Right forelimb (tissue), 1 donor: ENCODE data around the gene FGFR3.
"Not testable (repeated sequence)": the region's sequence is repeated elsewhere in the genome, so short reads cannot be mapped to it uniquely, and the experiment has no call there.

Source experiments
- DNase-seq: peaks from one replicate; pipeline ENCODE4 v3.0.0-alpha.2; 2018

FGFR3 gene

DNA sequence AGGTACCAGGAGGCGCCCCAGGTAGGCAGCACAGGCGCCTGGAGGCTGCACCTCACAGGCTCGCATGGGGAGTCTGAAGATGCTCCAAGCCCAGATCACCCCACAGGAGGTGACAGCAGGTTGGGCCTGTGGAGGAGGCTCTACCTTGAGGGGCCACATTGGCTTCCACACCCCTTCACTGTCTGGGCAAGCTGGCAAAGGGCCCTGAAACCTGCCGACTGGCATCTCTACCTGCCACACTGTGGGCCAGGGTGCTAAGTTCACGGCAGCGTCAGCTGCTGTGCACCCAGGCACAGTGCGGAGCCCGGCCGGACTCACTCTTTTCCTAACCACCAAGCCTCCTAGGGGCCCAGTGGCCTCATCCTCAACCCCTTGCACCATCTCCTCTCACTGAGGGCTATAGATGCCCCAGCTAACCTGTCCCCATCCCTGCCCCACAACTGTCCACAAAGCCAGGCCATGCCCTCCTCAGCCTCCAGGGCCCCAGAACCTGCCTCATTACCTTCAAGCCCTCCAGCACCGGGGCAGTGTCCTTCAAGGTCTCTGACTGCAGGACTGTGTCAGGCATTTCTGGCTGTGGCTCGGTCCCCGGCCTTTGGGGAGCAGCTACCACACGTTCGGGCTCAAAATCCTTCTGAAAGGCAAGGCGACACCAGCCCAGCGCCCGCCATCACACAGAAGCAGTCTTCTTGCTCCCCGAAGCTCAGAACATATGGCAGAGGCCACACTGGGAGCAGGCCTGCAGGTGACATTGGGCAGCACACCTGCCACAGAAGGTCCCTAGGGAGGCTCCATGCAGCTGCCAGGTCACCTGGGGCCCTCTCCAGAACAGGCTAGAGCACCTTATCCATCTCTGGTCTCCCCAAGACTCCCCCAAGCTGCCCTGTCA lies 28.8 kb downstream of the FGFR3 start:
- DNase-seq = peak; percentile 37

DNA sequence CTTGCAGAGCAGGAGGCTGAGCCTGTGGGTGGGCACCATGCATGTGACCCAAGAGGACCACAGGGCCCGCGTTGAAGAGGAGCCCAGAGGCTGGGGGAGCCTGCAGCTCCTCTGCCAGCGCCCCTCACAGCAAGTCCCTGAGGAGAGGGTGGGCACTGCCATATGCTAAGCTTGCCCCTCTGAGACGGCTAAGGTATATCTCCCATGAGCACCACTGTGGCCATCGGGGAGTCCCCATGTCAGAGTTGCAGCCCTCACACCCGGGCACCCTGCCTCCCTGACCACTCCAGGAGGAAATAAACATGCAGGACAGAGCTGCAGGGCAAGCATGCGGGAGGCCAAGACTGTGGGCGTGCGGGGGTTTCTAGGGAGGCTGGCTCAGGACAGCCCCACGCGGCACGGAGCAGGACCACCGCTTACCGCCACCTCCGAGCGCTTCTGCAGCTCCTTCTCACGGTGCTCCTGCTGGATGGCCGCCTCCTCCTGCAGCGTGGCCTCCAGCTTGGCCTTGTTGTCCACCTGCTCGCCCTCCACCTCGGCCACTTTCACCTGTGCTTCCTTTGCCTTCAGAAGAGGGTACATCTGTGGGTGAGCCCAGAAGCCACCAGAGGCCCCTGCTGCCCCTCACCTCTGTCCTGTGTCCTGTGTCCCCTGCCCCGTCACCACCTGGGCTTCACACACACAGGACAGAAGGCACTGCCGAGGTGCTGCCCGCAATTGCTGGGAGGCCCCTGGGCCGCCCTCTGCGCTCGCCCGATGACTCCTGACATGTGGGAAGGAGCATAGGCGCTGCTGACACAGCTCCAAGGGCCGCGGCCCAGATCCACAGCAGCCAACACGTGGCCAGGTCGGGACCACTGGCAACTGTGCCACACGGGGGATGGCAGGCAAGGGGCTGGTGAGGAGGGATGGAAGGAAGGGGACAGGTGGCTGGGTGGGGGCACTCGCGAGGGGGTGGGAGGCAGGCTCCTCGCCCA lies 29.8 kb downstream of the FGFR3 start:
- peak; percentile 41 for DNase-seq

DNA sequence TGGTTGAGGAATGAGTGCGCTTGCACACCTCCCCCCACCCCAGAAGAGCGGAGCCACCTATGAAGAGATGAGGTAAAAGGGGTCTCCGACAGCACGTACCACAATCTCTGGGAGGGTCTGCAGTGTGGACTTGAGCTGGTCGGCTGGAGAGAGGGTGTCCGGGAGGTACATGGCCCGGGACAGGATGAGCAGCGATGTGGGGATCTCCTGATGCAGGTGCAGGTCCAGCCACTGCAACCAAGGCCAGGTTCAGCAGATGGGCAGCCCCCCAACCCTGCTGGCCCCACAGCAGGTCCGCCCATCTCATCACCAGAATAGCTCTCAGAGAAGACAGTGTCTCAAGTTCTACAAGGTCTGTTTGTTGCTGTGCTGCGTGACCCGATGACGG lies 30.4 kb downstream of the FGFR3 start:
- peak; percentile 28 for DNase-seq

DNA sequence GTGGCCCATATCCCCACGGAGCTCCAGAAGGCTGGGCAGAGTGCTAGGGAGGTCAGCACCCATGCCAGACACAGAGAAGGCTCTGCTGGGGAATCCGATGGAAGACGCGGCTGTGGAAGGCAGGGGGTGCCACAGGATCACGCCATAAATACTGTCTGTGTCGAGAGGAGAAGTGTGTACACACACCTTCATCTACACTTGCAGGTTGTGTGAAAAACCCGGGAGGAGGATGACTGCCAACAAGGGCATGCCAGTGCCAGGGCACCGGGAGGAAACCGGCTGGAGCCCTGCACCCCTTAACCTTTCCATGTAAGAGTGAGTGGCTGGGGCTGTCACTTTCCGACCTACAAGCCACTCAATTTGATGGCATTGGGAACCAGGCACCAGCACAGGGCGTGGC lies 31.7 kb downstream of the FGFR3 start:
- peak; percentile 32 for DNase-seq

DNA sequence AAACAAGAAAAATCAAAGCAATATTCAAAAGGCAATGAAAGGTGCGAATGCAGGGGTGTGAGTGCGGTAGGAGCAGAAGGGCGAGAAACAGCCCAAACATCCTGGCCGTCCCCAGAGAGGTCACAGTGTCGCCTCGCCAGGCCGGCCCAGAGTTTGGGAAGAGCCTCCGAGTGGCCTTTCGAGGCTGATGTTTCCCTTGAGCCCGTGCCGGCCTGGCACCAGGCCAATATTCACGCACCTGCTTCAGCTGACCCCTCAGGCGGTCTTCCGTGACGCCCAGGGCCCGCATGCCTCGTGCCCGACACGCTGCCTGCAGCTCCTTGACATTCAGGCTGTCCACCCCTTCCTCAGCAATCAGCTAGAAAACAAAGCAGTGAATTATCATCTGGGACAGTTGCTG lies 32.2 kb downstream of the FGFR3 start:
- peak; percentile 33 for DNase-seq

DNA sequence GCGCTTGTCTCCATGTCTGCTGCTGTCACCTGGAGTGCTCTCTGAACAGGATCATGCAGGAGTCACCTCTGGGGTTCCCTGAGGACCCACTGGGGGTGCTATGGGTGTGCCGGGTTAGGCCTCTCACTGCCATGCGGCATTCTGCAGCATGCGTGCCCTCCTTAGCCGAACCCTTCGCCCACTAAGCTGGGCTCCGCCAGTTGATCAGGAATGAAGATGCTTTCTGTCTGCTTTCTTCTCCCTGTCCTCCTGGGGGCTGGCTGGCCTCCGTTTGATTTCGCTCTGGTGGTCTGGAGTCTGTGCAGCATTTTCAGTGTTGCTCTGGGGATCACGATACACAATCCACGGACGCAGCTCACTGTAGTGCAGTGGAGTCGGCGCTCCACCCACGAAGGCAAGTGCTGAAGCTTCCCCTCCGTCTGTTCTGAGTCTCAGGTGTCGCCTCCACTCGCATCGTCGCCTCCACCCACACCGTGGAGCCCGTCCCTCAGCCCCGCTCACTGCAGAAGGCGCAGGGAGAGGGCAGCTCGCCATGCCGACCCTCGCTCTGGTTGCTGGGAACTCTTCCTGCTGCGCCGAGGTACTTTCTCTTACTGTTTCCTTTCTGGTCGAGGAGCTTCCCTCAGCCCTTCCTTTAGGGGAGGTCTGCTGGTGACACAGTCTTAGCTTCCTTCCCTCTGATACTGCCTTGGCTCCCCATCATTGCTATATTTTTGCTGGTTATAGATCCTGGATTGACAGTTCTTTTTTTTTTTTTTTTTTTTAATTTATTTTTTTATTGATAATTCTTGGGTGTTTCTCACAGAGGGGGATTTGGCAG lies 33.6 kb downstream of the FGFR3 start:
- DNase-seq = peak; percentile 32

DNA sequence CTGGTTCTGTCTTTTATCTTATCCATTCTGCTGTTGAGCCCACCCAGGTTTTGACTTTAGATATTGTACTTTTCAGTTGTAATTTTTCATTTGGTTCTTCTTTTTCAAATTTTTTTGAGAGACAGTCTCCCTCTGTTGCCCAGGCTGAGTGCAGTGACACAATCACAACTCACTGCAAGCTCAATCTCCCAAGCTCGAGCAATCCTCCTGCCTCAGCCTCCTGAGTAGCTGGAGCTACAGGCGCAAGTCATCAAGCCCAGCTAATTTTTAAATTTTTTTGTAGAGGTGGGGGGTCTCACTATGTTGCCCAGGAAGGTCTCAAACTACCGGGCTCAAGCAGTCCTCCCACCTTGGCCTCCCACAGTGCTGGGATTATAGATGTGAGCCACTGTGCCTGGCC lies 37.1 kb downstream of the FGFR3 start:
- DNase-seq = no peak

DNA sequence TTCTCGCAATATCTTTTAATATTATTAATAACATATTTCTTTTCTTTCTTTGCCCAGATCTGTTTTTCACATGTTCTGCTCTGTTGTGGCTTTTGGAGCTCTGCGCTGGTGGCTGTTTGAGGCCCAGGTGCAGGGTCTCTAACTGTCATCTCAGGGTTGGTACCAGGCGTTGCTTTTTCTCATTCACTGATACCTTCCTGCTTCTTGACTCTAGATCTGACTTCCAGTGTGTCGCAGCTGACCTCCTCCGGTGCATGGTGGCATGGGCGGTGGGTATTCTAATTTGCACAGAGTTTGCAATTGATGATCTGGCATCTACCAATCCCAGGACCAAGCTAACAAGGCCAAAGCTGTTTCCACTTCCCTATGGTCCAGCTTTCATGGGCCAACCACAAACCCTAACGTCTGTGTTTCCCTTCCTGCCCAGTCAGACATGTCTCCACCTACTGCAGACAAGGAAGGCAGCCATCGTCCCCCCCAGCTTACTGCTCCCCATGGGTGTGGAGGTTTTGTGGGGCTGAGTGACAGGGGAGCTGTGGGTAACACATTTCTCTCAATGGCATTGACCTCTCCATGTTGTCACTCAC lies 37.6 kb downstream of the FGFR3 start:
- no peak for DNase-seq

DNA sequence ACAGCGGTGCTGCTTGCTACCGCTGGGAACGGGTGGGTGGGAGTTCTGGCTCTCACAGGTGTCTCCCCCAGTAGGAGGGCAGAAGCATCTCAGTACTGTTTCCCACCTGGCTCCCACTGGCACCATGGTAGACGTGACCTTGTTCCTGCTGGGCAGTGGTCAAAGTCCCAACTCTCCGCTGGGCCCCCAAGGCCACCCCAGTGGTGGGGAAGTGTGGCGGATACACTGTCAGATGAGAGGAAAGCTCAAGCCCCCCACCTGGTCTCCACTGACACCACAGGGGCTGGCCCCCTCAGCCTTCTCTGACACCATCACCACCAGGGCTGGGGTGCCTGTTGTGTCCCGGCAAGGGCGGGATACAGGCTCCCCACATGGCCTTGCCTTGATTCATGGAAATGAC lies 38.2 kb downstream of the FGFR3 start:
- no peak for DNase-seq

DNA sequence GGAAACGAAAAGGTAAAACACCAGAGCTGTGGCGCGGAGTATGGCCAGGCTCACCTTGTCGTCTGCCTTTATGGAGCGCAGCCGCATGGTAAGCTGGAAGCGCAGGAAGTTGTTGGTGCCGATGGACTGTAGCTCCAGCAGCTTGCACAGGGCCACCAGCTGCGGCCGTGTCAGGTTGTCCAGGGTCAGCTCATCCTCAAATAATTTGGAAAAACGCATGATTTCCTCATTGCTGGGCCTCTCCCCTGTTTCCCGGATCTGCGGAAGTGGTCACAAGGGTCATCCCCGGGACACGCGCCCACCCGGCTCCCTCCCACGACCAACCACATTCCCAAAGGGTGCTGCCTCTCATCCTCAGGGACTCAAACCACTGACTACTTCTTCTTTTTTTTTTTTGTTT lies 39.6 kb downstream of the FGFR3 start:
- DNase-seq = no peak

DNA sequence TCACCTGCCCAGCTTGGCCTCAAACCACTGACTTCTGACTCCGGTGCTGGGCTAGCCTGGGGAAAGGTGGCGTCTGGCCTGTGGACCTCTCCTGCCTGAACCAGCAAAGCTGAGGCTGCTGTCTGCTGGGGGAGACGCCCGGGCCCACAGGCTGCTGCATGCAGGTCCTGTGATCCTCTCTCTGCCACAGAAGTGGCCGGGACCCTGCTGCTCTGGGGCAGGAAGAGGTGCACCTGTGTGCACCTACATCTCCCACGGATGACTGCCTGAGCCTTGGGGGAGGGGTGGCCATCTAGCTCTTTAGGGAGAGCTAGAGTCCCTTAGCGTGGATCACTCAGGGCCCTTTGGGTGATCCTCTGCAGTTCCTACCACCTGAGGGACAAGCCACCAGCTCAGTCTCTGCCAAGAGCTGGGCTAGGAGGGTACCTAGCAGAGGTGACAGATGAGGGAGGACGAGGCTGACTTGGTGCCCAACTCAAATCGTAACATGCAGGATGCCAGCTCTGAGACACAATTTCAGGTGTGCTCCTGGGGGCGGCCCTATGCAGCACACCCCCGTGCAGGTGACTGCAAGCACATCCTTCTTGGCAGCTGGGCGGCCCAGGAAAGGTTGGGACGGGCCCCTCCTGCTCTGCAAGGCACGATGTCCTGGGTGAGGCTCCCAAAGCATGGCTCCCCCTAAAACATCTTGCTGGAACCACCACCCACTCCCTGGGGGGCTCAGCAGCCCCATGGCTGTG lies 40.4 kb downstream of the FGFR3 start:
- no peak for DNase-seq

DNA sequence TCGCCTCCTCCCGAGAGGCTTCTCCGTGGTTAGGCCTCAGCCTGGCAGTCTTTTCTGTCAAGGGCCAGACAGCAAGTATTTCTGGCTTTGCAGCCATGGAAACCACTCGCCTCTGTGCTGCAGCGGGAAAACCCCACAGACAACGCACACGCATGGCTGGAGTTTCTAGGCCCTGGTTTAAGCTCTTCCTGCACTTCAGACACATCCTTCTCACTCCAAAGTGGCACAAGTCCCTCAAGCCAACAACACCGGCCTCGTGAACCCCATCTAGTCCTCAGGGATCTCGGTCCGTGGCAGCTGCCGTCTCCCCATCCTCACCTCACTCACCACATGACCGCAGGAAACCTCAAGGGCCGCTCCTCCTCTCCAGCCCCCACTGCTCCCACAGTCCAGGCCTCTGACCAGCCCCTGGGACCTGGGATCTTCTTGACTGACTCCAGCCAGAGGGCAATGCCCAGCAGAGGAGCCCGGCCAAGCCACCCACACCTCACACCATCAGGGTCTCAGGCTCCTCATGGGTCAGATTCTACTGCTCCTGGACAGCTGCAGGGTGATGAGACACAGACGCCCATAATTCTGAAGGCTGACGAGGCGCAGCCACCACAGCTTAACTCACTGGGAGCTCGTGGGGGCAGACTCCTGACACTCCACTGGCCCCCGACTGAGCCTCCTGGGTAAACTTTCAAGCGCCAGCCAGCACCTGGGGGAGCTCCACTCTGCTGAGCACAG lies 41.1 kb downstream of the FGFR3 start:
- DNase-seq = no peak

DNA sequence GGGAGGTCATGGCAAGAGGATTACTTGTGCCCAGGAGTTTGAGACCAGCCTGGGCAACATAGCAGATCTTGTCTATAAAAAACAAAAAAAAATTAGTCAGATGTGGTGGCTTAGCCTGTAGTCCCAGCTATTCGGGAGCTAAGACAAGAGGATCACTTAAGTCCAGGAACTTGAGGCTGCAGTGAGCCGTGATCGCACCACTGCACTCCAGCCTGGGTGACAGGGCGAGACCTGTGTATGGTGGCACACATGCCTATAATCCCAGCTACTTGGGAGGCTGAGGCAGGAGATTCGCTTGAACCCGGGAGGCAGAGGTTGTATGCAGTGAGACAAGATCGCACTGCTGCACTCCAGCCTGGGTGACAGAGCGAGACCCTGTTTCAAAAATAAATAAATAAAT lies 42.7 kb downstream of the FGFR3 start:
- DNase-seq = not testable (repeated sequence)

DNA sequence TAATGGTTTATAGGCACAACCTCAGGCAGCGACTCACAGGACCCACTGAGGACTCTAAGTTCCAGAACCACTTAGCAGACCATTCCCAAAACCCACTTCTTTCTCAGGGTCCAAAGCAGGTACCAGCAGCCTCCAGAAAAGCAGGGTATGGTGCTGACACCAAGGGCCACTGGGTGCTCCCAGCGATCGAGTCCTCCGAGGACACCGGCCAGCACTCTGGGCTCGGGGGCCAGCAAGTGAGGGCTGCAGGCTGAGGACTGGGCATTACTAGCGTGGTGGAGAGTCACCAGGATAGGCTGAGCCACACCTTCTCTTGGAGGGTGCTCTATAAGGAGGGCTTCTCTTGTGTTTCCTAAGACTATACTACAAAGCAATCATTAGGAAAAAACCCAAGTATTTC lies 43.6 kb downstream of the FGFR3 start:
- DNase-seq = no peak

DNA sequence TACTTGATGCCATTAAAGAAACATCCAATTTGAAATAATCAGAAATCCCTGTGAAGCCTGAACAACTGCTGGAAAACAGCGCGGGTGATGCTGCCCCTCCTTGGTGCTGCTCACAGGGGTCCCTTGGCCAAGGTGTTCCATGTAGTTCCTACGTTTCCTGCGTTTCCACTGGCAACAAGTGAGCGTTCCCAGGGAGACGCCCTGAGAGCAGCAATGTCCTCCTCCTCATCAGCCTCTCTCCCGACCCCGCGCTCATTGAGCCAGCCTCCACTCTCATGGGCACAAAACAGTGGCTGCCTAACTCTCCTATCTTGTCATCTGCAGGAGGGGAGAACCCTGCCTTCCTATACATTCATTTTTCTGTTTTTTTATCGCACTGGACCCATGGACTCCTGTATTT lies 44.0 kb downstream of the FGFR3 start:
- no peak for DNase-seq

DNA sequence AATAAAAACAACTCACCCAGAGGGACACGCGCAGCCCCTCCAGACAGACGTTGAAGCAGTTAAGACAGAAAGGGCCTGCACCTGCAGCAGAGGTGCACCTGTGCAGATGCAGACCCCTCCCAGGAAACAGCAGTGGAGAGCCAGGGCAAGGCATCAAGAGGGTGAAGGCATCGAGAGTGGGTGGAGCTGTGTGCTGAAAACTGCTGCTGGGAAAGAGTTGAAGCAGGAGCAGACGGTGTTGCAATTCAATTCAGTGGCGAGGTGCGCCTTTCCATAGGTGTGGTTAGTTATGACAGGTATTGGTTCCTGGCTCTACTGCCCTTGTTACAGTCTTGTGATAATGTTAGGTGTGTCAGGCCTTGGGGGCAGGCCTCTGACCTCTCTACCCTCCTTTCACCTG lies 46.2 kb downstream of the FGFR3 start:
- DNase-seq = no peak

DNA sequence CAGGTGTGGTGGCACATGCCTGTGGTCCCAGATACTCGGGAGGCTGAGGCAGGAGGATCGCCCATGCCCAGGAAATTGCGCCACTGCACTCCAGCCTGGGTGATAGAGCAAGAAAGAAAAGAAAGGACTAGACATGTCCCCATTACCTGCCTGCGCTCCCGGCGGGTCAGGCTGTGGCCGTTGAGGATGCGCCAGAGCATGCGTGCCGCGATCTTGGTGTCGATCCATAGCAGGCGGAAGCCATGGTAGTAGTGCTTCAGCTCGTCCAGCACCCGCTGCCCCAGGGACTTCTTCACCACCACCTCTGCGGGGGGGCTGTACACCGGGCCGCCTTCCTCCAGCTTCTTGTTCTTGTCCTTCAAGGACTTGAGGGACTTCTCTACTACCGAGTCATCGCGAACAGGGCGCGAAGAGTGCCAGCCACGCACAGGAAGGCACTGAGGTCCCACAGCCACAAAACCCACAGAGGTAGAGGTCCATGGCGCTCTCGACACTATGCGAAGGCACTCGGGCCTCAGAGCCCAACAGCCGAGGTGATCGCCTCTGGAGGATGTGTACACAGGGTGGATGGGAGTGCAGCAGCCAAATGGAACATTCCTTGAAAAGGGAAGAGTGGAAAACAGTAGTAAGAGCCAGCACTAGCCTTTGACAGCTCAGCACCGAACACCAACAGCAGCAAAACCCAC lies 48.3 kb downstream of the FGFR3 start:
- DNase-seq = no peak

DNA sequence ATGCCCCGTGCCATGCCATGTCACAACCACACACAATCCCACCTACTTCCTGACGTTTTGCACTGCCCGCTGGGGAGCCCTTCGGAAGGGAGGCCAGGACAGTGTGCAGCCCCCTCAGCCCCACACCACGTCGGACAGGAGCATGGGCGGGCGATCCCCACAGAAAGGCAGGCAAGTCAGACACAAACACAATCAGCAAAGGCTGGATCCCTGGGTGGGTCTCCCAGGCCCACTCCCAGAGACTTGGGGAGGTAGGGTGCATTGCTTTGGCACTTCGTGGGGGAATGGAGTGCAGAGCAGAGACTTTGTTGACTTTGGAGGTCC lies 48.8 kb downstream of the FGFR3 start:
- no peak for DNase-seq

DNA sequence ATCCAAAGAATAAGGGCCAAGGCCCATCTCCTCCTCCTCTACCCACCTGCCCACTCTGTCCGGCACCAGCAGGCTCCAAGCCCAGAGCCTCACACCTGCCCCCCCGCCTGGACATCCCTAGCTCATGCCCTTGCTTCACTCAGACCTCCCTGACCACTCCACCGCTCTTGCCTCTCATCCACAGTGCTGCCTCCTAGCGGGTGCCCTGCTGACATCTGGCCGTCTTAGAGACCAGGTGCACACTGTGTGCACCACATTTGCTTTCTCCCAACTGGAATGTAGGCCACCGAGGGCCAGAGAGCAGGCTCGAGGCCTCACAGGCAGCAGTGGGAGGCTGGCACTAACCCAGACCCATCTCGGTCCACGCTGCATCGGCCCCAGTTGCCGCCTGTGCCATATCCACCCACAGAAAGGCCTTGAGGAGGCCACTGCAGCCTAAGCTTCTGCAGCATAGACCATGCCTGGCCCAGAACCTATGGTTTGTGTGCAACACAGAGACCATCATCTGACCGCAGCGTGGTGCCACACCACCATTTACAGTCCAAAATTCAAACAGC lies 49.3 kb downstream of the FGFR3 start:
- no peak for DNase-seq

DNA sequence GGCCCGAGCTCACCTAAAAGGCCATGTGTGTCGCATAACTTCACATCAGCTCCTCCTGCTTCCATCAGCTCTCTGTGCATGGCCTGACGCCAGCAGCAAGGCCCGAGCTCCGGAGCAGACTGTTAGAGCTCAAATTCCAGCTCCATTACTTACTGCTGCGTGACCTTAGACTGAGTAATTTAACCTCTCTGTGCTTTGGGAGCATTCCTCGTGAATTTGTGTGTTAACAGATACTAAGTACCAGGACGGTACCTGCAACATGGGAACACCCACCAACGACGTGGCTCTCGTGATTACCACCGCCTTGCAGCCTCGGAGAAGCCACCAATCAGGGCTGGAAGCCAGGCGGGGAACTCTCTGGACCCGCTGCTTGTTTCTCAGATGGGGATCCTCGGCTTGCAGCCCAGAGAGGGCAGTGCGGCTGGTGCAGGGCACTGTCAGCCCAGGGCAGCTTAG lies 49.9 kb downstream of the FGFR3 start:
- no peak for DNase-seq
